PC-3 (cell line): Measurements from ENCODE around the gene SLC35E4. TPM values are rescaled to one million over a fixed set of nuclear protein-coding genes. Genes with fewer than 3 reads are reported as not detected.

ENCODE experiments used
- ATAC-seq: fragments of 200-7000 bp; cut with Tn5 transposase; 2 replicates; pipeline ENCODE4 v1.9.1; 2020; ENCODE audit warnings: mild to moderate bottlenecking, moderate library complexity
- BruUV-seq: library from RNA; stranded (reverse); fragments of 400-500 nt; replicated peaks from 2 replicates; lab custom pipeline; 2021; lab: Mats Ljungman, UMichigan
- CTCF ChIA-PET: fragments of 300-600 bp; sonication (Branson Sonifier 250); formaldehyde crosslinking; loops from one replicate; lab custom pipeline; 2022; ENCODE audit warnings: antibody characterized with exemption; lab: Charles Lee
- POLR2A ChIA-PET: fragments of 300-600 bp; sonication (Branson Sonifier 250); formaldehyde crosslinking; loops from one replicate; lab custom pipeline; 2022; ENCODE audit warnings: antibody characterized with exemption; ENCODE audit not compliant: unreplicated experiment; lab: Charles Lee
- DNase-seq: peaks from one replicate; pipeline ENCODE4 v3.0.0-alpha.2; 2015
- H2AFZ ChIP-seq: fragments of 300-600 bp; sonication (generic); 2 replicates; pipeline ENCODE4 v1.6.0; 2016; ENCODE audit warnings: antibody characterized with exemption, low read length
- H3F3A ChIP-seq: fragments of 300-600 bp; sonication (generic); one replicate; pipeline ENCODE4 v1.6.0; 2017; ENCODE audit warnings: antibody characterized with exemption, low read length, control low read depth, mild to moderate bottlenecking; ENCODE audit not compliant: unreplicated experiment
- H3K27ac ChIP-seq: fragments of 300-600 bp; sonication (generic); 2 replicates; pipeline ENCODE4 v1.5.1; 2016; ENCODE audit warnings: mild to moderate bottlenecking, low read length
- H3K27me3 ChIP-seq: fragments of 300-600 bp; sonication (generic); 2 replicates; pipeline ENCODE4 v1.6.1; 2016; ENCODE audit warnings: low read length, mixed read lengths
- H3K36me3 ChIP-seq: fragments of 300-600 bp; sonication (generic); 2 replicates; pipeline ENCODE4 v1.6.1; 2016; ENCODE audit warnings: low read depth, mixed run types, low read length, mixed read lengths
- H3K4me1 ChIP-seq: fragments of 300-600 bp; sonication (generic); 2 replicates; pipeline ENCODE4 v1.5.1; 2016; ENCODE audit warnings: low read length; ENCODE audit not compliant: insufficient read depth
- H3K4me2 ChIP-seq: fragments of 300-600 bp; sonication (generic); 2 replicates; pipeline ENCODE4 v1.6.0; 2016; ENCODE audit warnings: low read length
- H3K4me3 ChIP-seq: fragments of 300-600 bp; sonication (generic); 2 replicates; pipeline ENCODE4 v1.5.1; 2016; ENCODE audit warnings: mild to moderate bottlenecking, low read length, mixed read lengths
- H3K79me2 ChIP-seq: fragments of 300-600 bp; sonication (generic); 2 replicates; pipeline ENCODE4 v1.6.1; 2017; ENCODE audit warnings: low read length, mixed read lengths
- H3K9ac ChIP-seq: fragments of 300-600 bp; sonication (generic); 2 replicates; pipeline ENCODE4 v1.6.0; 2016; ENCODE audit warnings: mild to moderate bottlenecking, low read length
- H3K9me2 ChIP-seq: fragments of 300-600 bp; sonication (generic); replicated peaks from 2 replicates; pipeline ENCODE4 v1.6.1; 2016; ENCODE audit warnings: mixed run types, low read length, mixed read lengths
- H3K9me3 ChIP-seq: fragments of 300-600 bp; sonication (generic); 2 replicates; pipeline ENCODE4 v1.6.1; 2016; ENCODE audit warnings: low read length, mixed read lengths
- H4K20me1 ChIP-seq: fragments of 300-600 bp; sonication (generic); 2 replicates; pipeline ENCODE4 v1.6.1; 2016; ENCODE audit warnings: low read length, mixed read lengths
- EZH2 ChIP-seq: fragments of 300-600 bp; sonication (generic); IDR thresholded peaks from one replicate; pipeline ENCODE4 v1.6.1; 2017; ENCODE audit warnings: antibody characterized with exemption, mild to moderate bottlenecking, low read length; ENCODE audit not compliant: unreplicated experiment
- EZH2phosphoT487 ChIP-seq: fragments of 300-600 bp; sonication (generic); IDR thresholded peaks from 2 replicates; pipeline ENCODE4 v1.6.1; 2018; ENCODE audit warnings: mild to moderate bottlenecking, antibody characterized with exemption, low read length, borderline replicate concordance
- intact Hi-C: fragments of 100-400 bp; cut with micrococcal nuclease; formaldehyde crosslinking; loops from 2 replicates; pipeline ENCODE4 v1.9.0; 2023
- total RNA-seq: library from RNA; depleted of rRNA; stranded (reverse); fragments of >200 nt; gene quantifications from 2 replicates; pipeline ENCODE4 v1.2.3, GENCODE V29; 2014
- TF ChIP-seq, protein P1 (sequence below): fragments of 300-600 bp; sonication (generic); conservative IDR thresholded peaks from 2 replicates; pipeline ENCODE4 v1.5.1; 2017; ENCODE audit warnings: antibody characterized with exemption, low read depth, mild to moderate bottlenecking, low read length

SLC35E4 gene
- total RNA-seq, 1 experiment from 2014 or later = 16.8 TPM

DNA sequence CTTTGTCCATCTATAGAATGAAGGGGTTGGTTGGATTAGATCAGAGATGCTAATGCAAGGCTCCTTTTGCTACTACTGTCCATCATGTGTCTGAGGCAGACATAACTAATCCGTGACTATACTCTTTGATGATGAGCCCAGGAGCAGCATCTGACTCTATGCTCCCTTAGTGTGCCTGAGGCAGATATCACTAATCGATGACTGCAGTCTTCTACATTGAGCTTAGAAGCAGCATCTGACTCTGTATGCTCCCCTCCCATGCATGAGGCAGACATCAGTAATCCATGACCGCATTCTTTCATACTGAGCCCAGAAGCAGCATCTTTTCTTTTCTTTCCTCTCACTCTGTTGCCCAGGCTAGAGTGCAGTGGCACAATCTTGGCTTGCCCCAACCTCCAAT lies 24.4 kb upstream of the SLC35E4 start:
- CTCF ChIA-PET = no interaction called here
- POLR2A ChIA-PET = no interaction called here
- no peaks in the 10 kb centered on the region for H3K27me3 ChIP-seq
- DNase-seq = no peak
- H2AFZ ChIP-seq = no peak overlapping the region
- no peaks in the 10 kb centered on the region for H3K79me2 ChIP-seq
- no peak for ATAC-seq
- no peak overlapping the region for H3K27ac ChIP-seq
- no peaks in the 10 kb centered on the region for H3K9me3 ChIP-seq
- H4K20me1 ChIP-seq = no peaks in the 10 kb centered on the region
- H3K9me2 ChIP-seq = no peaks in the 10 kb centered on the region
- intact Hi-C loops = no loop called here
- no peak overlapping the region for H3K9ac ChIP-seq
- H3K36me3 ChIP-seq = no peaks in the 10 kb centered on the region
- no peaks in the 10 kb centered on the region for H3F3A ChIP-seq
- no TSS peak for BruUV-seq
- TF ChIP-seq EZH2 (no peak), EZH2phosphoT487 (no peak)
- TF ChIP-seq, protein P1, sequence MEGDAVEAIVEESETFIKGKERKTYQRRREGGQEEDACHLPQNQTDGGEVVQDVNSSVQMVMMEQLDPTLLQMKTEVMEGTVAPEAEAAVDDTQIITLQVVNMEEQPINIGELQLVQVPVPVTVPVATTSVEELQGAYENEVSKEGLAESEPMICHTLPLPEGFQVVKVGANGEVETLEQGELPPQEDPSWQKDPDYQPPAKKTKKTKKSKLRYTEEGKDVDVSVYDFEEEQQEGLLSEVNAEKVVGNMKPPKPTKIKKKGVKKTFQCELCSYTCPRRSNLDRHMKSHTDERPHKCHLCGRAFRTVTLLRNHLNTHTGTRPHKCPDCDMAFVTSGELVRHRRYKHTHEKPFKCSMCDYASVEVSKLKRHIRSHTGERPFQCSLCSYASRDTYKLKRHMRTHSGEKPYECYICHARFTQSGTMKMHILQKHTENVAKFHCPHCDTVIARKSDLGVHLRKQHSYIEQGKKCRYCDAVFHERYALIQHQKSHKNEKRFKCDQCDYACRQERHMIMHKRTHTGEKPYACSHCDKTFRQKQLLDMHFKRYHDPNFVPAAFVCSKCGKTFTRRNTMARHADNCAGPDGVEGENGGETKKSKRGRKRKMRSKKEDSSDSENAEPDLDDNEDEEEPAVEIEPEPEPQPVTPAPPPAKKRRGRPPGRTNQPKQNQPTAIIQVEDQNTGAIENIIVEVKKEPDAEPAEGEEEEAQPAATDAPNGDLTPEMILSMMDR = no peak
- no peak overlapping the region for H3K4me2 ChIP-seq
- H3K4me3 ChIP-seq = no peak overlapping the region
- H3K4me1 ChIP-seq = peaks cover 26% of the 10 kb centered on the region

DNA sequence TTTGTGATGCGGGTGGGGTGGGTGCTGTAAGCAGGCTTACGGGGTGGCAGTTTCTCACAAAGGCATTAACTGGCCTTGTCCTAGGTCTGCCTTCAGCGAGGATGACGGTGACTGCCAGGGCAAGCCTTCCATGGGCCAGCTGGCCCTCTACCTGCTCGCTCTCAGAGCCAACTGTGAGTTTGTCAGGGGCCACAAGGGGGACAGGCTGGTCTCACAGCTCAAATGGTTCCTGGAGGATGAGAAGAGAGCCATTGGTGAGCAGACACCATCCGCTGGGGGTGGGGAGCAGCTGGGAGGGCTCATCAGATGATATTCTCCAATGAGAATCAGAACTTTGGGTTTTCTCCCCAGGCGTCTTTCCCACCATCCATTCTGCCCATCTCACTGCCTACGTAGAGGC lies 22.8 kb upstream of the SLC35E4 start:
- no TSS peak for BruUV-seq
- Histone ChIP-seq H3K9ac (no peak overlapping the region), H3K4me1 (peaks cover 14% of the 10 kb centered on the region), H3K4me2 (no peak overlapping the region), H3K79me2 (no peaks in the 10 kb centered on the region), H3K4me3 (no peak overlapping the region), H4K20me1 (no peaks in the 10 kb centered on the region), H3K27me3 (no peaks in the 10 kb centered on the region), H2AFZ (no peak overlapping the region), H3K36me3 (no peaks in the 10 kb centered on the region), H3K9me2 (no peaks in the 10 kb centered on the region), H3K27ac (no peak overlapping the region), H3K9me3 (no peaks in the 10 kb centered on the region), H3F3A (no peaks in the 10 kb centered on the region)
- TF ChIP-seq, protein P1 = no peak
- no peak for TF ChIP-seq EZH2
- TF ChIP-seq EZH2phosphoT487 = no peak
- CTCF ChIA-PET = no interaction called here
- POLR2A ChIA-PET = no interaction called here
- ATAC-seq = no peak
- intact Hi-C loops = no loop called here
- no peak for DNase-seq

DNA sequence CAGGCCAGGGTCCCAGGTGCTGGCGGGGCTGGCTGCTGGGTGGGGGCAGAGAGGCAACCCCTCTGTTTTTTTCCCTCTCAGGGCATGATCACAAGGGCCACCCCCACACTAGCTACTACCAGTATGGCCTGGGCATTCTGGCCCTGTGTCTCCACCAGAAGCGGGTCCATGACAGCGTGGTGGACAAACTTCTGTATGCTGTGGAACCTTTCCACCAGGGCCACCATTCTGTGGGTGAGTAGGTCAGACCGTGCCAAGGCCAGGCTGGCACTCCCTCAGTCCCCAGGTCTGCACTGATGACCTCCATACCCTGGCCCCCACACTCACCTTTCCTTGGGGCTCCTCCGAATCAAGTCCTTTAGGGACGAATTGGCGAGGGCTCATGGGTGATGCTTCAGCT lies 21.3 kb upstream of the SLC35E4 start:
- no peaks in the 10 kb centered on the region for H4K20me1 ChIP-seq
- H3K9me3 ChIP-seq = no peaks in the 10 kb centered on the region
- ATAC-seq (no peak), DNase-seq (no peak)
- no peaks in the 10 kb centered on the region for H3K9me2 ChIP-seq
- no peak overlapping the region for H2AFZ ChIP-seq
- H3K9ac ChIP-seq = no peak overlapping the region
- peaks cover 6% of the 10 kb centered on the region for H3K4me1 ChIP-seq
- H3K27ac ChIP-seq = no peak overlapping the region
- no peaks in the 10 kb centered on the region for H3K27me3 ChIP-seq
- H3K4me3 ChIP-seq = no peak overlapping the region
- no peaks in the 10 kb centered on the region for H3K79me2 ChIP-seq
- H3F3A ChIP-seq = no peaks in the 10 kb centered on the region
- no peak overlapping the region for H3K4me2 ChIP-seq
- H3K36me3 ChIP-seq = no peaks in the 10 kb centered on the region
- ChIA-PET POLR2A (no interaction called here), CTCF (no interaction called here)
- TF ChIP-seq EZH2phosphoT487 = no peak
- TF ChIP-seq, protein P1 = no peak
- TF ChIP-seq EZH2 = no peak
- no TSS peak for BruUV-seq
- intact Hi-C loops = no loop called here
